ENCODE data around the gene DPEP1. TPM values are rescaled to one million over a fixed set of nuclear protein-coding genes. Genes with fewer than 3 reads are reported as not detected.
A peak's percentile ranks its signal among the peaks of the same experiment; 100 is the strongest.

The DPEP1 gene
- polyA plus RNA-seq, 3 donors, result not detected

- H3K27me3 ChIP-seq (ENCODE audit: control insufficient read depth in 2 of 2, insufficient read depth in 2 of 2, low read length in 2 of 2), result peaks cover 15 to 31% of the 10 kb centered on the region in 2 donors
- peaks cover 10 to 20% of the 10 kb centered on the region in 2 donors for H3K4me1 ChIP-seq (ENCODE audit: control insufficient read depth in 1 of 2, insufficient read depth in 2 of 2, low read length in 2 of 2)
- Mint-ChIP-seq H3K27me3 (ENCODE audit: low read depth in 3 of 3) (peaks cover 33 to 47% (median 33%) of the 10 kb centered on the region in 3 donors), H3K4me3 (peak overlapping the region in 1 of 2 donors; percentile 31), H3K36me3 (peaks cover 3 to 5% of the 10 kb centered on the region in 2 donors), H3K9me3 (peaks cover 0 to 2% (median 0%) of the 10 kb centered on the region in 7 donors), H3K4me1 (peaks cover 12% of the 10 kb centered on the region), H3K27ac (no peak overlapping the region)
- H3K79me2 ChIP-seq (ENCODE audit: insufficient read depth, low read length), result no peaks in the 10 kb centered on the region
- WGBS (ENCODE audit: insufficient coverage), result 88% methylated on average over 17 of the region's 18 CpGs
- H3K4me3 ChIP-seq (replicated peaks in 1 of 3; ENCODE audit: low read depth in 2 of 3, low read length in 3 of 3), result no peak overlapping the region
- H3K4me2 ChIP-seq (replicated peaks; ENCODE audit: extremely low read depth, low read length, poor library complexity, severe bottlenecking), result no peak overlapping the region
- H3K36me3 ChIP-seq (replicated peaks in 1 of 2; ENCODE audit: control insufficient read depth in 1 of 2, insufficient read depth in 2 of 2, low read length in 2 of 2), result no peaks in the 10 kb centered on the region
- no peak overlapping the region for H3K9ac ChIP-seq (ENCODE audit: insufficient read depth, low read length, poor library complexity, severe bottlenecking)
- no peaks in the 10 kb centered on the region for H4K20me1 ChIP-seq (ENCODE audit: insufficient read depth, low read length)
- intact Hi-C loops (cut with micrococcal nuclease), result loop anchor here in 1 of 2 donors (10.0 kb wide), 1 partner anchor 73 kb away; no protein-coding TSS in a partner anchor
- TF ChIP-seq, protein P1, sequence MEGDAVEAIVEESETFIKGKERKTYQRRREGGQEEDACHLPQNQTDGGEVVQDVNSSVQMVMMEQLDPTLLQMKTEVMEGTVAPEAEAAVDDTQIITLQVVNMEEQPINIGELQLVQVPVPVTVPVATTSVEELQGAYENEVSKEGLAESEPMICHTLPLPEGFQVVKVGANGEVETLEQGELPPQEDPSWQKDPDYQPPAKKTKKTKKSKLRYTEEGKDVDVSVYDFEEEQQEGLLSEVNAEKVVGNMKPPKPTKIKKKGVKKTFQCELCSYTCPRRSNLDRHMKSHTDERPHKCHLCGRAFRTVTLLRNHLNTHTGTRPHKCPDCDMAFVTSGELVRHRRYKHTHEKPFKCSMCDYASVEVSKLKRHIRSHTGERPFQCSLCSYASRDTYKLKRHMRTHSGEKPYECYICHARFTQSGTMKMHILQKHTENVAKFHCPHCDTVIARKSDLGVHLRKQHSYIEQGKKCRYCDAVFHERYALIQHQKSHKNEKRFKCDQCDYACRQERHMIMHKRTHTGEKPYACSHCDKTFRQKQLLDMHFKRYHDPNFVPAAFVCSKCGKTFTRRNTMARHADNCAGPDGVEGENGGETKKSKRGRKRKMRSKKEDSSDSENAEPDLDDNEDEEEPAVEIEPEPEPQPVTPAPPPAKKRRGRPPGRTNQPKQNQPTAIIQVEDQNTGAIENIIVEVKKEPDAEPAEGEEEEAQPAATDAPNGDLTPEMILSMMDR (IDR thresholded peaks at IDR 0.05), result no peak
- H3K9me3 ChIP-seq (replicated peaks in 1 of 2; ENCODE audit: control insufficient read depth in 1 of 2, insufficient read depth in 1 of 2, low read length in 2 of 2), result no peaks in the 10 kb centered on the region
- H3K27ac ChIP-seq (ENCODE audit: low read depth in 1 of 2, low read length in 2 of 2), result no peak overlapping the region
- no peak overlapping the region for H2AFZ ChIP-seq (ENCODE audit: insufficient read depth, low read depth, low read length, poor library complexity, severe bottlenecking)
- no peak for DNase-seq
Measured at GRCh38 chr16:89571636-89572035, 41.8 kb upstream of the DPEP1 start.

DNA sequence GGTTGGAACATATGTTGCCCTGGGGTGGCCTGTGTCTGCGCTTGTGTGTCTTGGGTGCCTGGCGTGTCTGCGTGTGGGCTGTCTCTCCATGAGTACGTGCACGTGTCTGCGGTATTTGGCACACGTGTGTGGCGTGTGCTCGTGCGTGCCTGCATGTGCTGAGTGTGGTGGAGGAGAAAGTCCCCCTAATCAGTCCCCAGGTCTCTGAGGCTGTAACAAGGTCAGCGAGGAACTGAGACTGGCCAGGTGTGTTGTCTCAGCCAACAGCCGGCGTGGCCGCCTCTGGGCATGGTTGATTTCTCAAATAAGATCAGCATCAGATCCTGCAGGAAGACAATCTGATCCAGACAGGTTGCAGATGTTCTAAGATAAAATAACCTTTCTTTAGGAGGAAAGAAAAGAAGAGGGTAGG, 41.4 kb upstream of the DPEP1 start:
- Histone ChIP-seq H3K9ac (ENCODE audit: insufficient read depth, low read length, poor library complexity, severe bottlenecking) (no peak overlapping the region), H3K27ac (ENCODE audit: low read depth in 1 of 2, low read length in 2 of 2) (no peak overlapping the region), H2AFZ (ENCODE audit: insufficient read depth, low read depth, low read length, poor library complexity, severe bottlenecking) (no peak overlapping the region), H3K4me3 (replicated peaks in 1 of 3; ENCODE audit: low read depth in 2 of 3, low read length in 3 of 3) (no peak overlapping the region), H3K4me1 (ENCODE audit: control insufficient read depth in 1 of 2, insufficient read depth in 2 of 2, low read length in 2 of 2) (peaks cover 10 to 20% of the 10 kb centered on the region in 2 donors), H3K4me2 (replicated peaks; ENCODE audit: extremely low read depth, low read length, poor library complexity, severe bottlenecking) (no peak overlapping the region), H3K79me2 (ENCODE audit: insufficient read depth, low read length) (no peaks in the 10 kb centered on the region), H4K20me1 (ENCODE audit: insufficient read depth, low read length) (no peaks in the 10 kb centered on the region), H3K9me3 (replicated peaks in 1 of 2; ENCODE audit: control insufficient read depth in 1 of 2, insufficient read depth in 1 of 2, low read length in 2 of 2) (no peaks in the 10 kb centered on the region), H3K36me3 (replicated peaks in 1 of 2; ENCODE audit: control insufficient read depth in 1 of 2, insufficient read depth in 2 of 2, low read length in 2 of 2) (no peaks in the 10 kb centered on the region), H3K27me3 (ENCODE audit: control insufficient read depth in 2 of 2, insufficient read depth in 2 of 2, low read length in 2 of 2) (peaks cover 15 to 35% of the 10 kb centered on the region in 2 donors)
- no peak overlapping the region for H3K27ac Mint-ChIP-seq
- TF ChIP-seq, protein P1 (IDR thresholded peaks at IDR 0.05), result no peak
- H3K9me3 Mint-ChIP-seq, result peaks cover 0 to 2% (median 0%) of the 10 kb centered on the region in 7 donors
- peaks cover 12% of the 10 kb centered on the region for H3K4me1 Mint-ChIP-seq
- peaks cover 3 to 5% of the 10 kb centered on the region in 2 donors for H3K36me3 Mint-ChIP-seq
- no peak for DNase-seq
- H3K4me3 Mint-ChIP-seq, result peak overlapping the region in 1 of 2 donors; percentile 42
- intact Hi-C loops (cut with micrococcal nuclease), result loop anchor here in 1 of 2 donors (10.0 kb wide), 1 partner anchor 73 kb away; no protein-coding TSS in a partner anchor
- 19% methylated on average over 14 of the region's 14 CpGs for WGBS (ENCODE audit: insufficient coverage)
- peaks cover 38 to 52% (median 38%) of the 10 kb centered on the region in 3 donors for H3K27me3 Mint-ChIP-seq (ENCODE audit: low read depth in 3 of 3)

Data from CD14-positive monocyte (primary cell).